COR-L47 (cell line): ENCODE data around the gene MCU.
"Not testable (repeated sequence)": the region's sequence is repeated elsewhere in the genome, so short reads cannot be mapped to it uniquely, and the experiment has no call there.

Experiments
- DNase-seq: peaks from one replicate; lab custom pipeline; 2025; lab: John Stamatoyannopoulos, UW

Gene MCU

DNA sequence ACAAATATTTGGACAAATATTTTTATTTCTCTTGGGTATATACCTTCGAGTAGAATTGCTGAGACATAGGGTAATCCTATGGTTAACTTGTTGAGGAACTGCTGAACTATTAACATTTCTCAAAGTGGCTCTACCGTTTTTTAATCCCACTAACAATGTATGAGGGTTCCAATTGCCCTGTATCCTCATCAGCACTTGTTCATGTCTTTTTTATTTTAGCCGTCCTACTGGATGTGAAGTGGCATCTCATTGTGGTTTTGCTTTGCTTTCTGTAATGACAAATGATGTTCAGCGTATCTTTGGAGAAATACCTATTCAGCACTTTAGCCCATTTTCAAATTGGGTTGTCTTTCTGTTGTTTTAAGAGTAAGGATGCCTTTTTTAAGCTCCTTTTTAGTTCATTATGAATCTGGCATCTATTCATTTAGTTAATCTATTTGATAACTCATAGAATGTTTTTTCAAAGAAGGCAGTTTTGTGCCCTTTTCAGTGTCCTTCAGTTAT is 40.0 kb downstream of the MCU start:
- DNase-seq: no peak

DNA sequence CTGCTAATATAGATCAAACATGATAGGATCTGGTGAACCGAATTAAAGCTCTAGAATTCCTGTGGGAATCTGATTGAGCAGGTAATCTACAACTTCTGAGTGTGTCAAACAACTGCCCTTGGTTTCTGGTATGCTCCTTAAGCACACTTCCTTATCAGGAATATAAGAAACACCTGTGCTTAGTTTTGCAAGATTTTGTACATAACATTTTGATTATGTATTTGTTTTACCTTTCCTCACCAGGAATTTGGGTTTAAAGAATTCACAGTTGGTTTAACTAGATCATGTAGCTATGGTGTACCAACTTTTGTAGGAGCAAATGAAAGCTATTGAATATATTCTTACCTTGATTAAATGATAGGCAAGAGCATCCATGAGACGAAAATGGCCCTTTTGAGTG is 40.6 kb downstream of the MCU start:
- DNase-seq: no peak

DNA sequence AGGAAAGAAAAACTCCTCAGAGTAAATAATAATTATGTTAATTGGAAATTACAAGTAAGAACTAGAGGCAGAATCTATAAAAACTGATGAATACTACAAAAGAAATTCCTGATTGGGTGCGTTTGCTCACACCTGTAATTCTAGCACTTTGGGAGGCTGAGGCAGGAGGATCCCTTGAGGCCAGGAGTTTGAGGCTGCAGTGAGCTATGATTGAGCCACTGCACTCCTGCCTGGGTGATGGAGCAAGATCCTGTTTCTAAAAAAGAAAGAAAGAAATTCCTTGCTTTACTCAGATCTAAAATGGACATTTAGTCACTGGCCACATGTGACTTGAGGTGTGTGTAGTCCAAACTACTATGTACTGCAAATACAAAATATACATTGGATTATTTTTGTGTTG is 42.0 kb downstream of the MCU start:
- DNase-seq: no peak

DNA sequence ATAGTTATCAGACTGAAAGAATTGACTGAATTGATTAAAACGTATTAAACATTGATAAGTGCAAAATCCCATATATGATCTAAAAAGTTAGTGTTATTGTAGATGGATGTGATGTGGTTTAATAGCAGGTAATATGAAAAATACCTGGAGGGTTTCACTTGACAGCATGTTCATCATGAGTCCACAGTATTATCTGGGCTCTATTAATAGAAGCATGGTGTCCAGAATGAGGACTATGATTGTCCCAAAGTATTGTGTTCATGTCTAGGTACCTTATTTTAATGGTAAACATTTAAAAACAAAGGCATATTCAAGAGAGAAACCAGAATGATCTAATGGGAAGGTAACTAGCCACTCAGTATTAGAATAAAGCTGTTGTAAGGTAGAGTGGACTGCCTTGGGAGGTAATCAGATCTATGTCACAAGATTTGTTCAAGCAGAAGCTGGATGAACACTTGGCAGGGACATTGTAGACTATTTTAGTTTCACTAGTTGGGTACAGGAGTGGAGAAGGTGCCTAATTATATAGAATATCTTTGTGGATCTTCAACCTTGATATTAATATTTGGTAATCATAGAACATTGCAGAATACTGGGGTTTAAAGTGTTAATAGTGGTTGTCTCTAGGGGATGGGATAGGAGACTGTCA is 43.5 kb downstream of the MCU start:
- DNase-seq: no peak

DNA sequence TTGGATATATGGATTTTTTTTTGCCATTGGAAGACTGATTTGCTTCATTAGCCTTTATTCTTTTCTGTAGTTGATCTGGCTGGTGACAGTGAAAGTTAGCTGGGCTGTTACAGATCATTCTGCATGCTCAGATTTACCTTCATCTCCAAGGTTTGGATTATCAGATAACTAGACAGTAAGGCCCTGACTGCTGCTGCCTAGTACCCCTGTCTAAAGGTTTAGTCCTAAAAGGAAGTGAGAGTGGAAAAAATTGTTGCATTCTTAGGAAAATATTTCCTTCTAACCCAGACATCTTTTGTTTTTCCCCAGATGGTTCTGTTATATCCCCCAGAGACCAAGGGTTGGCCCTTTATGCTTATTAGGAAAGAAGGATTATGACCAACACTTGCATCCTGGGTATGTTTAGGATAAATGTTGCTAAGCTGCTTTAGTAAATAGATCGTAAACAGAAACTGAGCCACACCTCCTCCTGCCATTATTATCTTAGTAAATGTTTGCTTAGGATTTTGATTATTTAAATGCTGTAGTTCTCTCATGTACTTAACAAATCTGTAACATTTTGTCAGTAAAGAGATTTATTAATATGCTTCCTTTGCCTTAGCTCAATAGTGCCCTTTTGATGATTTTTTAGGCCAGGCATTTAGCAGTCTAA is 44.4 kb downstream of the MCU start:
- no peak for DNase-seq

DNA sequence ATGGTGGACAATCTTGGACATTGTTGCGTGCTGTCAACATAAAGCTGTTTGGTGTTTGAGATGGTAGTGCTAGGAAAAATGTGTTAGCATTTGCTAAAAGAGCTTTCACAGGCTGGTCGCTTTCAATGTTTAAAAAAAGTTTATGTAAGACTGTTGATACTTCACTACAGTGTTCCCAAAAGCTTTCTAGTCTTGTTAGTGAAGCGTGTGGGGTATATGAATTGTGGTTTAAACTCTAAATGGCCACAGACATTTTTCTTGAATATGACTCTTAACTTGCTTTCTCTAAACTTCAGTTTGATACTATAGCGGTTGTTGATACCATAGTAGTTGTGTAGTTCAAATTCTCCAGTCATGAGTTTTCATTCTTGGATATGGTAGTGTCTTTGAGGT is 44.9 kb downstream of the MCU start:
- DNase-seq: no peak

DNA sequence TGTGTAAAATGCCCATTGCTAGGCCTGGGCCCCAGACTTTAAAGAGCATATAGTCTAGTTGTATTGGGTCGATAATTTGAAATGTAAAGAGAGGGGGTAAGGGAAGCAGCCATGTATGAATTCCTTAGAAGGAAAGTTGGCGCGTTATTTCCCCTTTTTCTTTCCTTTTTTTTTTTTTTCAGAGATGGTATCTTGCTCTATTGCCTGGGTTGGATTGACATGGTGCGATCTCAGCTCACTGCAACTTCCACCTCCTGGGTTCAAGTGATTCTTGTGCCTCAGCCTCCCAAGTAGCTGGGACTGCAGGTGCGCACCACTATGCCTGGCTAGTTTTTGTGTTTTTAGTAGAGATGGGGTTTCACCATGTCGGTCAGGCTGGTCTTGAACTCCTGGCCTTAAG is 45.4 kb downstream of the MCU start:
- DNase-seq: not testable (repeated sequence)

DNA sequence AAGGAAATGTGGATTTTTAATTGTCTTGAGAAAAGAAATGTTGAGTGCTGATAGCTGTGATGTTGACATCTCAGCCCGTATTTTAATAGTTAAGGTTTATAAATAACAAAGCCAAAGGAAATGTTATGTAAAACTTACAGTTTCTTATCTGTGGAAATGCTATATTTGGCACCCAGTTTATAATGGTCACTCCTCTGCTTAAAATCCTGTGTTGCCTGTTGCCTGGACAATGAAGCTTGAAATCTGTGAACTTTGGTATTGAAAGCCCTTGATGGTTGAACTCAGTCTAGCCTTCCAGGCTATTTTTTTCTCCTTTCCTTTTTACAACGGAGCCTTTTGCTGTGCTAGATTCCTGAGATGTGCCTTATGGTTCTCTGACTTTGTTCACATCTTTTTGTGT is 46.5 kb downstream of the MCU start:
- DNase-seq: no peak

DNA sequence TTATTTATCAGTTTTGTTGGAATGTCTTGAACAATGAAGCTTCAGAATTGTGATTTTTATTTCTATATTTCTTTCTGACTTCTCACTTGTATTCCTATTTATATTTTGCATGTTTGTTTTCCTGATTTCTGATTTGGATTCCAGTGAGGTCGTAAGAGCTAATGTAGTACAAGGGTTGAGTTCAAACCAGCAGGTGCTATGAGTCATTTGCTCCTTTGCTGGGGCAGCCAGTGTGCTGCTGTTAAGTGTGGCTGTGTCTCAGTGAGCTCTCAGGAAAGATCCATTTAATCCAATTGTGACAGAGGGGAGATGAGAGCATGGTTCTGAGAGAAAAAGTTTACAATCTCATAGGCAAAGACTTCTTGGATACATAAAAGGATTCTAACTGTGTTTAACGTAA is 48.6 kb downstream of the MCU start:
- DNase-seq: no peak

DNA sequence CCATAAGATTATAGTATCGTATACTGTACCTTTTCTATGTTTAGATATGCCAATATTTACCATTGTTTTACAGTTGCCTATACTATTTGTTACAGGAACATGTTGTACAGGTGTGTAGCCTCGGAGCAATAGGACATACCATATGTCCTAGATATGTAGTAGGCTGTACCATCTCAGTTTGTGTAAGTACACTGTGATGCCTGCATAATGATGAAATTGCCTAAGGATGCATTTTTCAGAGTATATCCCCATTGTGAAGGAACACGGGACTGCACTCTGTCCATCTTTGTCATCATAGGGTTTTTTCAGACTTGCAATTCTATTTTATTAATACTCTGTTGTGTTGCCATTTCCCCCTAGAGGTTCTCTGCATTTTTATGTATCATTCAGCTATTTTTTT is 50.1 kb downstream of the MCU start:
- DNase-seq: no peak

DNA sequence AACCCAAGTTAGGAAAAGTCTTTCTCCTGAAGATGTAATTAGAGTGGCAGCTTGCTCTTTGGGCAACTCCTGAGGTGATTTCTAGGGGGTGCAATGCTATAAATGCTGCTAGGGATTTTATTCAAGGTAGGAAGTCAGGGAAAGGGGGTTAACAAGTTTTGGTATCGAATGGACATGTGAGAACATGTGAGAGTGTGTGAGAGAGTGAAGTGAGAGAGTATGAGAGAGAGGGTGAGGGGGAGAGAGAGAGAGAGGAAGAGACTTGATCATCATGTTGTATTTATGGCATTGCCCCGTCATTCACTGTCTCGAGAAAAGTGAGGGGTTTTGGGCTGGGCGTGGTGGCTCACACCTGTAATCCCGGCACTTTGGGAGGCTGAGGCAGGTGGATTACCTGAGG is 50.9 kb downstream of the MCU start:
- DNase-seq: no peak

DNA sequence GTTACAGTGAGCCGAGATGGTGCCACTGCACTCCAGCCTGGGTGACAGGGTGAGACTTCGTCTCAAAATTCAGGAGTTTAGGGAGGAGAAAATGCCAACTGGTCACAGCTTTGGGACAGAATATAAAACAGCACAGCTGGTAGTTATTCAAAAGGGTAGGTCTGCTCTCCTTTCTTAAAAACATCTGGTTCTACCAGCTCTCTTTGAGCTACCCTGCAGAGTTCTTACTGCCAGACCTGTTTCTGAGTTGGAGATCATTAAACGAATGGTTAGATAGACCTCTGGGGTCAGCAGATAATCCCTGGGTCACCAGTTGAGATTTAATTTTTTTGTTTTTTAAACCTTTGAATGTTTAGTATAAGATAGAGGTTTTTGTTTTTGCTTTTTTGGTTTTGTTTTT is 52.6 kb downstream of the MCU start:
- DNase-seq: no peak

DNA sequence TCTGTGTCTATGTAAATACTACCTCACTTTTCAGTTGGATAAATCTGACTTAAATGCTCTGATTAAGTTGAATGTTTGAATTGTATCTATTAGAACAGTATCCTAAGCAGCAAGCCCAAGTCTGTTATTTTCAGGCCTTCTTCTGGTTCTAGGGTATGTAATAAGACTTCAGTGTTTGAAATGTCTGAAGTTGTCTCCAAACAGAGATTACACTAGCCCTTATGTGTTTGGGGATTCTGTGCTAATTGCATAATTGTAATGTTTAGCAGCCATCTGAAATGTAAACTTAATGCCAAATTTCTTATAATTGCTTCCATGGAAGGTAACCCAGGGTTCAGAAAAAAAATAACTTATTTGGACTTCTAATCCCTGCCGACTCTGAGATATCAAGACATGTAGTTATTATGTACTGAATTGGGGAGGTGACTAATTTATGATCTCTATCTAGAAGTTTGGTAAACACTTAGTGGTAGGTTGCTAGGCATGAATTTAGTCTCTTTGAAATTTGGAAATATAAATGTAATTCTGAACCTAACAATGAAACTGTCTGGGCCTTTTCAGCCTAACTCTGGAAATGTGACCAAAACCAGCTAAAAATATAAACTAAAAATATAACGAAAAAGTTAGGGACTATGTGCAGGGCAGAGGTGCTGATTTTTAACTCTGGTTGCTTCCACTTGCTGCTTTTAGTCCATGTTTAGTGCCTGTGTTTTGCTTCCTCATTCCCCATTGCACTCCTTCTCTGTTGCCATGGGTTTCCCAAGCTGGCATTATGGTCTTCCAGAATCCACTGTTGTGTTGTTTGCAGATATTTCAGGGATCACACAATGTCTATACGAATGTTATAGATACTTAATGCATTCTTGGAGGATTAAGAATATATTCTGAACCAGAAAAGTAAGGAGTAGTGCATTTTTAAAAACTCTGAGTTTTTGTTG is 54.8 kb downstream of the MCU start:
- DNase-seq: no peak

DNA sequence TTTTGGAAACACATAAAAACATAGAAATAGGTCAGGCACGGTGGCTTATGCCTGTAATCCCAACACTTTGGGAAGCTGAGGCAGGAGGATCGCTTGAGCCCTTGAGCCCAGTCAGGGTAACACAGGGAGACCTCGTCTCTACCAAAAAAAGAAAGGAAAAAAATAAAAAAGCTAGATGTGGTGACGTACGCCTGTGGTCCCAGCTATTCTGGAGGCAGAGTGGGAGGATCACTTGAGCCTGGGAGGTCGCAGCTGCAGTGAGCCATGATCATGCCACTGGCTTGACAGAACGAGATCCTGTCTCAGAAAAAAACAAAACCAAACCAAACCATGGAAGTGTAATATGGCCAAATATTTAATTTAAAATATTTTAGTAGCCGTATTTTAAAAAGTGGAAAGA is 55.6 kb downstream of the MCU start:
- DNase-seq: no peak

DNA sequence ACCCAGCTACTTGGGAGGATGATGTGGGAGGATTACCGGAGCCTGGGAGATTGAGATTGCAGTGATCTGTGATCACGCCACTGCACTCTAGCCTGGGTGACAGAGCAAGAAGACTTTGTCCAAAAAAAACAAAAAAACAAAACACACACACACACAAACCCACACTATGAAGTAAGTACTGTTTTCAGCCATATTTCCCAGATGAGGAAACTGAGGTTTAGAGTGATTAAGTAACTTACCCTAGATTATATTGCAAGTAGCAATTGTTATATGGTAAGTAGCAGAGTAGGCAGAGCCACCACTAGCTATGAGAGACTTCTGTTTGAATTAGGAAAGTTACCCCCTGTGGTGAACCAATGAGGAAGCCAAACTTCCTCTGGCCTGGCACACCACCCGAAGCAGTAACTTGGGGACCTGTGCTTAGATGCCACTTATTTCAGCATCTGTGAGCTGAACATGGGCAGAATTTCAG is 61.9 kb downstream of the MCU start:
- no peak for DNase-seq

DNA sequence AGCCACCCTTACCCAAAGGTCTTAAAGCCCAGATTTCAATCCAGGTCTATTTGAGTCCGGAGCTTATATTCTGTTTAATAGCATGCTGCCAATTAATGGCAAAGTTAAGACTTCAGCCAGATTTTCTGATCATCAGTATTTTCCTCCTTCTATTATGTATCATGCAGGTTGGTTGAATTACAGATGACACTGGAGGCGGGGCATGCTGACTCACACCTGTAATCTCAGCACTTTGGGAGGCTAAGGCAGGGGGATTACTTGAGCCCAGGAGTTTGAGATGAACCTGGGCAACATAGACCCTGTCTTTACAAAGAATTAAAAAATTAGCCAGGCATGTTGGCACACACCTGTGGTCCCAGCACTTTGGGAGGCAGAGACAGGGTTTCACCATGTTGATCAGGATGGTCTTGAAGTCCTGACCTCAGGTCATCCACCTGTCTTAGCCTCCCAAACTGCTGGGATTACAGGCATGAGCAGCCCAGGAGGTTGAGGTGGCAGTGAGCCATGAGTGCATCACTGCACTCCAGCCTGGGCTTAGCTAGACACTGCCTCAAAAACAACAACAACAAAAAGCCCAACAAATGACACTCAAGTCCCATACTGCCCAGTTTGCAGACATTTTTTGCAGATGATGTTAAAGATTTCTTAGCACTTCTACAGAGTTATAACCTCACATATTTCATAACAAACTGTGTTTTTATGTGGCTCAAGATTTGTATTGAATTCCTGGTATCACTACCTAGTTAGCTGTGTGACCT is 62.5 kb downstream of the MCU start:
- no peak for DNase-seq

DNA sequence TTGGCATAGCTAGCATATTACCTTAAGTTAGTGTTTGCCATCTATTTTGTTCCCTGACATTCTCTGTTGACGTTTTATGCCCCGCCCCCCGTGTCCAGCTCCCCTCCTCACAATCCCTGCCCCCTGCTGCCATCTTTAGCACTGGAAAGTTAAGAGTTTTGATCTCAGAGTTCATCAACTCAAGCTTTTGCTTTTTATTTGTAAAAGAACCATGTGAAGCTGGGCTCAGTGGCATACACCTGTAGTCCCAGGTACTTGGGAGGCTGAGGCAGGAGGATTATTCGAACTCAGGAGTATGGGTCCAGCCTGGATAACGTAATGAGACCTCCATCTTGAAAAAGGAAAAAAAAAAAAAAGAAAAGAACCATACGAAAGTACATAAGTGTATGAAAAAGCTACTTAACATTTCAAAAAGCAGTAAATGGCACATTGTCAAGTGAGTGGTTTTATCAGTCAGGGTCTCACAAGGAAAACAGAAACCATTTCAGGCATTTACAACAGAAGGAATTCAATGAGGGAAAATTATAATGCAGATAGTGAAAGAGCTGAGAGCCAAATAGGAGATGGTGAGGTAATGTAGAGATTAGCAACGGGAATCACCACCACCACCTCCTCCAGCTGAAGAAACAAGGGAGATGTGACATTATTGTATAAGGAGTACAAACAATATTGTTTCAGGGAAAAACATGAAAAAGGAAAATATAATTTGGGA is 64.9 kb downstream of the MCU start:
- DNase-seq: no peak

DNA sequence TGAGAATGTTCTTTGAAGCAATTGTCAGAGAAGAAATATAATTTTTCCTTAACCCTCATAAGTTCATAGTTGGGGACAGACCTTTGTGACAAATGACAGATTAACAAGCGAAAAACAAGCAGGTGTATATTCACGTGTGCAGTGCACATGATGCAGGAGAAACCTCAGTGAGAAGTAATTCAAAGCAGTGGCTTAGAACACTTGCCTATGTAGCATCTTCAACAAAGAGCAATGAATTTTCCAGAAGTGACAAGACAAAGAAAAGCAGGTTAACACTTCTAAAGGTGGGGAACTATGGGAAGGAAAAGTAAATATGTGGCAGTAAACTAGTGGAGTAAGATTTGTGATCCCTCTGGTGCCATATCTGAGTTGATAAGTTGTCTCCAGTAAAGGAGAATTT is 65.8 kb downstream of the MCU start:
- DNase-seq: no peak

DNA sequence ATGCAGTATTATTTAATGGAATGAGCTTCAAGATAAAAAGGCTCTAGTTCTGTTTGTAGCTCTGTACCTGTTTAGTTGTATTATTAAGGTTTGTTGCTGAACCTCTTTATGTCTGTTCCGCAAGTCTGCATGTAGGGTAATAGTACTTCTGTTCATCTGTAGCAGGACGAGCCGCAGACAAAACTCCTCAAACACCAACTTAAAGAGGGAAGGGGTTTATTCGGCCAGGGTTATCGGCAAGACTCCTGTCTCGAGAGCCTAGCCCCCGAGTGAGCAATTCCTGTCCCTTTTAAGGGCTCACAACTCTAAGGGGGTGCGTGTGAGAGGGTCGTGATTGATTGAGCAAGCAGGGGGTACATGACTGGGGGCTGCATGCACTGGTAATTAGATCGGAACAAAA is 67.0 kb downstream of the MCU start:
- not testable (repeated sequence) for DNase-seq

DNA sequence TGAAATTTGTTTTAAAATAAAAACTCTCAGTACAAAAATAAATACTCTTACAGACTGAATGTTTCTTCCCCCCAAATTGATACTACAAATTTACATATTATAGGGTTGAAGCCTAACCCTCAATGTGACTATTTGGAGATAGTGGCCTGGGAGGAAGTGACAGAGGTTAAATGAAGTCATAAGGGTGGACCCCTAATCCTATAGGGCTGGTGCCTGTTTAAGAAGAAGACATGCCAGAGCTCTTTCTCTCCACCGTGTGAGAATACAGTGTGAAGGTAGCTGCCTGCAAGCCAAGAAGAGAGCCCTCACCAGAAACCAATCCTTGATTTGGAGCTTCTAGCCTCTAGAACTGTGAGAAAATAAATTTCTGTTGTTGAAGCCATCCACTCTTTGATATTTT is 67.6 kb downstream of the MCU start:
- DNase-seq: no peak

DNA sequence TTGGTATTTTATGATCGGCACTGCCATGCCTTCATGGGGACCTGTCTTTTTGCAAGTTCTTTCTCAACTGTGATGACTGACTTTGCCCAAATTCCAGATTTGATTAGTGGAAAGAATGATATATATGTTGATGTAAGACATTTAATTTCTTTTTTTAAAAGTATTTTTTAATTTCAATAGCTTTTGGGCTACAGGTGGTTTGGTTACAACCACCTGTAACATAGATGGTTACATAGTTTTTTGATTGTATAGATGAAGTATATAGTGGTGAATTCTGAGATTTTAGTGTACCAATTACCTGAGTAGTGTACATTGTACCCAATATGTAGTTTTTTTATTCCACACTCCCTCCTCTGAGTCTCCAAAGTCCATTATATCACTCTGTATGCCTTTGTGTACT is 69.6 kb downstream of the MCU start:
- no peak for DNase-seq
